A673 (cell line): ENCODE measurements around the gene NR5A2. TPM values are rescaled to one million over a fixed set of nuclear protein-coding genes. Genes with fewer than 3 reads are reported as not detected.

Experiments
- BruUV-seq: library from RNA; stranded (reverse); fragments of 400-500 nt; replicated peaks from 2 replicates; lab custom pipeline; 2021; lab: Mats Ljungman, UMichigan
- CTCF ChIA-PET: fragments of 300-600 bp; sonication (Branson Sonifier 250); formaldehyde crosslinking; loops from one replicate; lab custom pipeline; 2022; ENCODE audit warnings: antibody characterized with exemption; lab: Charles Lee
- POLR2A ChIA-PET: fragments of 300-600 bp; sonication (Branson Sonifier 250); formaldehyde crosslinking; loops from one replicate; lab custom pipeline; 2022; ENCODE audit warnings: antibody characterized with exemption; ENCODE audit not compliant: low non-redundant PET; lab: Charles Lee
- DNase-seq: peaks from one replicate; pipeline ENCODE4 v3.0.0-alpha.2; 2015; ENCODE audit warnings: low spot score
- H3K27ac ChIP-seq: fragments of 200-600 bp; sonication (generic); 2 replicates; pipeline ENCODE4 v1.5.1; 2016; ENCODE audit warnings: mixed run types, low read depth, mild to moderate bottlenecking, mixed read lengths, antibody characterized with exemption, low read length; ENCODE audit not compliant: poor library complexity, severe bottlenecking
- H3K27me3 ChIP-seq: fragments of 200-600 bp; sonication (generic); replicated peaks from 2 replicates; pipeline ENCODE4 v1.6.1; 2017; ENCODE audit warnings: mixed run types, low read depth, mild to moderate bottlenecking, mixed read lengths, antibody characterized with exemption, low read length; ENCODE audit not compliant: insufficient read depth, poor library complexity
- H3K36me3 ChIP-seq: fragments of 200-600 bp; sonication (generic); 2 replicates; pipeline ENCODE4 v1.6.1; 2016; ENCODE audit warnings: mixed run types, mild to moderate bottlenecking, mixed read lengths, antibody characterized with exemption, low read length; ENCODE audit not compliant: insufficient read depth, poor library complexity, severe bottlenecking
- H3K4me1 ChIP-seq: fragments of 200-600 bp; sonication (generic); 2 replicates; pipeline ENCODE4 v1.6.1; 2017; ENCODE audit warnings: mixed run types, mild to moderate bottlenecking, mixed read lengths, antibody characterized with exemption, low read length; ENCODE audit not compliant: insufficient read depth, poor library complexity, severe bottlenecking
- H3K4me3 ChIP-seq: fragments of 200-600 bp; sonication (generic); 2 replicates; pipeline ENCODE4 v1.5.1; 2016; ENCODE audit warnings: low read depth, mixed run types, mild to moderate bottlenecking, mixed read lengths, low read length; ENCODE audit not compliant: poor library complexity, severe bottlenecking
- H3K9me3 ChIP-seq: fragments of 200-600 bp; sonication (generic); 2 replicates; pipeline ENCODE4 v1.6.1; 2016; ENCODE audit warnings: mixed run types, low read depth, mild to moderate bottlenecking, mixed read lengths, antibody characterized with exemption, low read length; ENCODE audit not compliant: poor library complexity, severe bottlenecking
- EZH2 ChIP-seq: fragments of 200-600 bp; sonication (generic); IDR thresholded peaks from 2 replicates; pipeline ENCODE4 v1.6.1; 2017; ENCODE audit warnings: borderline replicate concordance, low read depth, mild to moderate bottlenecking, mixed read lengths, antibody characterized with exemption, low read length; ENCODE audit not compliant: poor library complexity, severe bottlenecking
- intact Hi-C: fragments of 100-400 bp; cut with micrococcal nuclease; formaldehyde crosslinking; loops from one replicate; pipeline ENCODE4 v1.10.0; 2022; ENCODE audit not compliant: unreplicated experiment
- total RNA-seq: library from RNA; stranded (reverse); gene quantifications from 2 replicates; pipeline ENCODE4 v1.2.3, GENCODE V29; 2021
- TF ChIP-seq, protein P1 (sequence below): fragments of 300-800, 200-600 bp; sonication (generic); conservative IDR thresholded peaks from 2 replicates; pipeline ENCODE4 v1.5.1; 2017; ENCODE audit warnings: low read depth, mild to moderate bottlenecking, antibody characterized with exemption, low read length, moderate library complexity, mixed read lengths

The NR5A2 gene
- total RNA-seq, 1 experiment from 2014 or later: not detected

- H3K4me1 ChIP-seq: peaks cover 3% of the 10 kb centered on the region
- peaks cover 97% of the 10 kb centered on the region for H3K27me3 ChIP-seq
- TF ChIP-seq, protein P1, sequence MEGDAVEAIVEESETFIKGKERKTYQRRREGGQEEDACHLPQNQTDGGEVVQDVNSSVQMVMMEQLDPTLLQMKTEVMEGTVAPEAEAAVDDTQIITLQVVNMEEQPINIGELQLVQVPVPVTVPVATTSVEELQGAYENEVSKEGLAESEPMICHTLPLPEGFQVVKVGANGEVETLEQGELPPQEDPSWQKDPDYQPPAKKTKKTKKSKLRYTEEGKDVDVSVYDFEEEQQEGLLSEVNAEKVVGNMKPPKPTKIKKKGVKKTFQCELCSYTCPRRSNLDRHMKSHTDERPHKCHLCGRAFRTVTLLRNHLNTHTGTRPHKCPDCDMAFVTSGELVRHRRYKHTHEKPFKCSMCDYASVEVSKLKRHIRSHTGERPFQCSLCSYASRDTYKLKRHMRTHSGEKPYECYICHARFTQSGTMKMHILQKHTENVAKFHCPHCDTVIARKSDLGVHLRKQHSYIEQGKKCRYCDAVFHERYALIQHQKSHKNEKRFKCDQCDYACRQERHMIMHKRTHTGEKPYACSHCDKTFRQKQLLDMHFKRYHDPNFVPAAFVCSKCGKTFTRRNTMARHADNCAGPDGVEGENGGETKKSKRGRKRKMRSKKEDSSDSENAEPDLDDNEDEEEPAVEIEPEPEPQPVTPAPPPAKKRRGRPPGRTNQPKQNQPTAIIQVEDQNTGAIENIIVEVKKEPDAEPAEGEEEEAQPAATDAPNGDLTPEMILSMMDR: no peak
- TF ChIP-seq EZH2: peak; percentile 67
- BruUV-seq: no TSS peak
- peak overlapping the region; percentile 9 for H3K4me3 ChIP-seq
- peak; percentile 55 for DNase-seq
- intact Hi-C loops: loop anchor here (10.0 kb wide), 1 partner anchor 350 kb away; no protein-coding TSS in a partner anchor
- POLR2A ChIA-PET: interaction anchor here (0.7 kb wide), 1 partner anchor 28 kb away, joined by 6 read pairs; no protein-coding TSS in a partner anchor
- no peak overlapping the region for H3K27ac ChIP-seq
- H3K9me3 ChIP-seq: no peaks in the 10 kb centered on the region
- H3K36me3 ChIP-seq: no peaks in the 10 kb centered on the region
- CTCF ChIA-PET: no interaction called here
Observed at GRCh38 chr1:200034761-200035396, 7.4 kb downstream of the NR5A2 start.

DNA sequence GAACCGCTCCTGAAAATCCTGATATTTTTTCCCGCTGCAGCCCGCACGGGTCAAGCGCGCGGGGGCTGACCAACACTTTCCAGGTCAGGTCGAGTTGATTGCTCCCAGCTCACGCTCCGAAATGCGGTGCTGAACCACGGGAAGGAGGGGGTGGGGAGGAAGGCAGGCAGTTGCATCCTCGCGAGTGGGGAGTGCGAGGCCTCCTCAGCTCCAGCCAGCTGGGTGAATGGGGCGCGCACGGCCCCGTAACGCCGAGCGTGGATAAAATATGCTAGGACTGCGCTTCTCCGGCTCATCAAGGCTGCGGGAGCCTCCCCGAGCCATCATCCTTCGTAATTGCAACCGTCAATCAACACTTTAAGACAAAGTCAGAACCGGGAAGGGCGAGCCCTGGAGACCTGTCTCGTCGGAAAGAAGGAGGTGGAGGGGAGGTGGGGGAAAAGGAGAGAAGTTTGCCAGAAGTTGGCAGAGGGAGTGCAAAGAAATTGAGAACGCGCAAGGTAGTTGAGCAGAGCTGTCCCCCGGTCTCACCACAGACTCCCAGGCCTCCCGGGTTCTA is 8.0 kb downstream of the NR5A2 start:
- no peaks in the 10 kb centered on the region for H3K36me3 ChIP-seq
- POLR2A ChIA-PET: no interaction called here
- H3K27ac ChIP-seq: no peak overlapping the region
- no peak overlapping the region for H3K4me3 ChIP-seq
- no peak for TF ChIP-seq EZH2
- TF ChIP-seq, protein P1: no peak
- peaks cover 3% of the 10 kb centered on the region for H3K4me1 ChIP-seq
- intact Hi-C loops: loop anchor here (10.0 kb wide), 1 partner anchor 351 kb away; no protein-coding TSS in a partner anchor
- peaks cover 97% of the 10 kb centered on the region for H3K27me3 ChIP-seq
- CTCF ChIA-PET: no interaction called here
- H3K9me3 ChIP-seq: no peaks in the 10 kb centered on the region
- DNase-seq: no peak
- no TSS peak for BruUV-seq

DNA sequence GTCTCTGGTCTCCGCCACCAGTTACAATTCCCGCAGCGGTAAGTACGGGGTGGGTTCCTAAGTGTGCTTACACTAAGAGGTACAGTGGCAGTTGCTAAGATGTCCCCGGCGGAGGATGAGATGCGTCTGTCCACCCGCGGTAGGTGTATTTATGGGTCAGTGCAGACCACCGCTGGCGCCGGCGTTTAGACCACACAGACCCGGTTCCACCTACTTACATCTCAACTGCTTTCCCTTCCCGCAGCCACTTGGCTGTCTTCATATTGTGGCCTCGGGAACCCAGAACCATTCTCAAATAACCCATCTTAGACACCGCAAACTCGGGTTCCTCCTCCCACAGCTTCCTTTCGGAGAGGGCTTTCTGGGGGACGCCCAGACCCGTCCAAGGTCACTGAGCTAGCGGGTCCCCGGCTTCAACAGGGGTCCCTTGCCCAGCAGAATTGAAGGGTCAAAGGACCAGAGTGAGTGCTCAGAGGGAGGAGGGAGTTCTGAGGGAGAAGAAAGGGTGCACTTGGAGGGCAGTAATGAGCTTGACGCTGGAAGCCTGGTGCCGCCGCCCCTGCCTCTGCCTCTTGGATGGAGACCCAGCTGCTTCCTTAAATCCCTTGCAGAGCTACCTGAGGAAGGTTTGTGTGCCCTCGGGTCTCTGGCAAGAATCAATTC is 8.6 kb downstream of the NR5A2 start:
- intact Hi-C loops: loop anchor here (10.0 kb wide), 1 partner anchor 351 kb away; no protein-coding TSS in a partner anchor
- ChIA-PET POLR2A (no interaction called here), CTCF (no interaction called here)

More for the DNA sequence above, 8.6 kb downstream of the NR5A2 start:
- Histone ChIP-seq H3K27ac (no peak overlapping the region), H3K9me3 (no peaks in the 10 kb centered on the region), H3K4me1 (peaks cover 3% of the 10 kb centered on the region), H3K36me3 (no peaks in the 10 kb centered on the region), H3K4me3 (no peak overlapping the region), H3K27me3 (peaks cover 97% of the 10 kb centered on the region)
- DNase-seq: no peak
- TF ChIP-seq EZH2: no peak
- TF ChIP-seq, protein P1: no peak
- no TSS peak for BruUV-seq
